BJ (cell line): ENCODE measurements around the gene ACCS. TPM values are rescaled to one million over a fixed set of nuclear protein-coding genes. Genes with fewer than 3 reads are reported as not detected.

Experiments used
- CTCF ChIA-PET: fragments of 350-600 bp; formaldehyde crosslinking; extraction: SDS; loops from one replicate; lab custom pipeline; 2021; ENCODE audit warnings: antibody characterized with exemption, inconsistent platforms; lab: Yijun Ruan, JAX
- POLR2A ChIA-PET: fragments of 300-600 bp; sonication (Branson Sonifier 250); formaldehyde crosslinking; extraction: SDS; loops from one replicate; lab custom pipeline; 2021; ENCODE audit warnings: antibody characterized with exemption; lab: Charles Lee
- DNase-seq: peaks from one replicate; pipeline ENCODE4 v3.0.0-alpha.2; 2011; ENCODE audit warnings: low read depth
- H3K27me3 ChIP-seq: 2 replicates; pipeline ENCODE4 v1.6.0; 2011; ENCODE audit warnings: low read length; ENCODE audit not compliant: control insufficient read depth, insufficient read depth
- H3K36me3 ChIP-seq: 2 replicates; pipeline ENCODE4 v1.5.1; 2011; ENCODE audit warnings: low read length; ENCODE audit not compliant: control insufficient read depth, insufficient read depth
- H3K4me3 ChIP-seq: 2 replicates; pipeline ENCODE4 v1.5.1; 2011; ENCODE audit warnings: low read depth, mild to moderate bottlenecking, control low read depth, low read length
- CTCF ChIP-seq: IDR thresholded peaks from 2 replicates; pipeline ENCODE4 v1.5.1; 2011; ENCODE audit warnings: low read depth, mild to moderate bottlenecking, control low read depth, inconsistent platforms, low read length, moderate library complexity; ENCODE audit not compliant: insufficient read depth
- polyA plus RNA-seq: library from polyadenylated mRNA; depleted of rRNA; stranded (reverse); fragments of >200 nt; gene quantifications from 2 replicates; pipeline ENCODE4 v1.2.3, GENCODE V29; 2011

The ACCS gene
- polyA plus RNA-seq, 1 experiment = 13.7 TPM

GRCh38 chr11:44029507-44029845, 36.6 kb upstream of the ACCS start:
- ChIA-PET POLR2A (no interaction called here), CTCF (no interaction called here)
- Histone ChIP-seq H3K36me3 (no peaks in the 10 kb centered on the region), H3K4me3 (no peak overlapping the region), H3K27me3 (peaks cover 8% of the 10 kb centered on the region)
- no peak for DNase-seq
- TF ChIP-seq CTCF = no peak

- no peak for TF ChIP-seq CTCF
- ChIA-PET CTCF (interaction anchor here (1.2 kb wide), 1 partner anchor 78 kb away, joined by 3 read pairs; no protein-coding TSS in a partner anchor), POLR2A (no interaction called here)
- peaks cover 8% of the 10 kb centered on the region for H3K27me3 ChIP-seq
- no peaks in the 10 kb centered on the region for H3K36me3 ChIP-seq
- H3K4me3 ChIP-seq = no peak overlapping the region
- no peak for DNase-seq
Measured at GRCh38 chr11:44029977-44030911, 35.8 kb upstream of the ACCS start.

- ChIA-PET CTCF (interaction anchor here (1.2 kb wide), 1 partner anchor 79 kb away, joined by 3 read pairs; no protein-coding TSS in a partner anchor), POLR2A (no interaction called here)
- Histone ChIP-seq H3K36me3 (no peaks in the 10 kb centered on the region), H3K4me3 (no peak overlapping the region), H3K27me3 (peaks cover 8% of the 10 kb centered on the region)
- DNase-seq = no peak
- no peak for TF ChIP-seq CTCF
Measured at GRCh38 chr11:44030996-44031395, 35.1 kb upstream of the ACCS start.

GRCh38 chr11:44031549-44031948, 34.5 kb upstream of the ACCS start:
- DNase-seq = no peak
- no peaks in the 10 kb centered on the region for H3K36me3 ChIP-seq
- H3K27me3 ChIP-seq = peaks cover 8% of the 10 kb centered on the region
- no peak for TF ChIP-seq CTCF
- no peak overlapping the region for H3K4me3 ChIP-seq
- CTCF ChIA-PET = interaction anchor here (1.2 kb wide), 2 partner anchors 80 to 85 kb away, joined by 3 read pairs; no protein-coding TSS in a partner anchor
- POLR2A ChIA-PET = no interaction called here

- Histone ChIP-seq H3K4me3 (no peak overlapping the region), H3K27me3 (peaks cover 8% of the 10 kb centered on the region), H3K36me3 (no peaks in the 10 kb centered on the region)
- no peak for TF ChIP-seq CTCF
- POLR2A ChIA-PET = no interaction called here
- CTCF ChIA-PET = interaction anchor here (1.2 to 13.8 kb wide), 2 partner anchors 86 to 142 kb away, joined by 3 to 162 read pairs; no protein-coding TSS in a partner anchor
- no peak for DNase-seq
Measured at GRCh38 chr11:44032299-44033085, 33.6 kb upstream of the ACCS start.
